HepG2 (cell line): Measurements from ENCODE around the gene SCMH1. TPM values are rescaled to one million over a fixed set of nuclear protein-coding genes. Genes with fewer than 3 reads are reported as not detected.

Experiments
- ATAD3A ChIP-seq: sonication (generic); formaldehyde crosslinking; IDR thresholded peaks from 2 replicates; pipeline ENCODE4 v1.4.0; 2020; ENCODE audit warnings: missing genetic modification reagents
- GPBP1L1 ChIP-seq: sonication (generic); formaldehyde crosslinking; IDR thresholded peaks from 2 replicates; pipeline ENCODE4 v1.5.0; 2020; ENCODE audit warnings: mild to moderate bottlenecking, missing genetic modification reagents
- HOXA3 ChIP-seq: sonication (generic); formaldehyde crosslinking; IDR thresholded peaks from 2 replicates; pipeline ENCODE4 v1.5.0; 2020; ENCODE audit warnings: missing genetic modification reagents
- KDM4B ChIP-seq: sonication (generic); formaldehyde crosslinking; IDR thresholded peaks from 2 replicates; pipeline ENCODE4 v1.4.0; 2020; ENCODE audit warnings: missing genetic modification reagents
- MBNL3 ChIP-seq: fragments of 250-450 bp; sonication (Bioruptor Pico); conservative IDR thresholded peaks from 2 replicates; pipeline ENCODE4 v1.8.0; 2022; ENCODE audit warnings: mild to moderate bottlenecking, inconsistent platforms
- PAF1 ChIP-seq: IDR thresholded peaks from 2 replicates; pipeline ENCODE4 v1.6.1; 2016; ENCODE audit warnings: missing genetic modification reagents, missing compliant biosample characterization
- POLR2A ChIP-seq, 2 experiments: IDR thresholded peaks; 2 replicates each; pipeline ENCODE4 v1.6.1; 2011; ENCODE audit warnings: low read depth in 2 of 2, low read length in 2 of 2, mild to moderate bottlenecking in 1 of 2, moderate library complexity in 1 of 2; ENCODE audit not compliant: insufficient read depth in 1 of 2
- SALL1 ChIP-seq: sonication (generic); formaldehyde crosslinking; IDR thresholded peaks from 2 replicates; pipeline ENCODE4 v1.8.0; 2022; ENCODE audit warnings: mild to moderate bottlenecking, missing genetic modification reagents
- SP4 ChIP-seq: sonication (generic); formaldehyde crosslinking; IDR thresholded peaks from 2 replicates; pipeline ENCODE4 v1.8.1; 2023; ENCODE audit warnings: mild to moderate bottlenecking, missing genetic modification reagents
- STAT5B ChIP-seq: sonication (generic); formaldehyde crosslinking; IDR thresholded peaks from 2 replicates; pipeline ENCODE4 v1.4.0; 2020; ENCODE audit warnings: missing genetic modification reagents
- SUZ12 ChIP-seq: fragments of 150-350 bp; IDR thresholded peaks from 2 replicates; pipeline ENCODE4 v1.6.1; 2014; ENCODE audit warnings: low read depth, low read length
- TGIF2 ChIP-seq: IDR thresholded peaks from 2 replicates; pipeline ENCODE4 v1.6.1; 2016; ENCODE audit warnings: control low read depth, missing compliant biosample characterization
- ZFY ChIP-seq: sonication (generic); formaldehyde crosslinking; IDR thresholded peaks from 2 replicates; pipeline ENCODE4 v1.4.0; 2020; ENCODE audit warnings: missing genetic modification reagents
- ZNF678 ChIP-seq: sonication (generic); formaldehyde crosslinking; IDR thresholded peaks from 2 replicates; pipeline ENCODE4 v1.4.0; 2020; ENCODE audit warnings: mild to moderate bottlenecking, missing genetic modification reagents
- ZNF768 ChIP-seq: sonication (generic); formaldehyde crosslinking; IDR thresholded peaks from 2 replicates; pipeline ENCODE4 v1.4.0; 2020; ENCODE audit warnings: missing genetic modification reagents
- ZSCAN30 ChIP-seq: sonication (generic); formaldehyde crosslinking; IDR thresholded peaks from 2 replicates; pipeline ENCODE4 v1.5.0; 2020; ENCODE audit warnings: mild to moderate bottlenecking, missing genetic modification reagents
- polyA plus RNA-seq, 8 experiments: library from polyadenylated mRNA; depleted of rRNA in 3 of 8; stranded (reverse) in 7 of 8; unstranded in 1 of 8; fragments of >200 nt; fragmentation: Illumina TruSeq in 4 of 8; extraction: Trizol in 4 of 8; gene quantifications; 2 replicates each; pipeline versions ENCODE4 v1.2.1 to v1.2.3, GENCODE V29; 2011 to 2016; ENCODE audit warnings: low read depth in 4 of 8, missing spikeins in 1 of 8, mixed read lengths in 1 of 8; ENCODE audit not compliant: insufficient read depth in 1 of 8
- total RNA-seq, 5 experiments: library from RNA; depleted of rRNA; stranded (reverse); fragments of >200 nt; fragmentation: Illumina TruSeq; extraction: Trizol; gene quantifications; 2 replicates each; pipeline ENCODE4 v1.2.3, GENCODE V29; 2016; ENCODE audit warnings: low read depth in 1 of 5
- TF ChIP-seq, protein P1 (sequence below): sonication (generic); formaldehyde crosslinking; IDR thresholded peaks from 2 replicates; pipeline ENCODE4 v1.4.0; 2020; ENCODE audit warnings: mild to moderate bottlenecking, missing genetic modification reagents
- TF ChIP-seq, protein P2 (sequence below): sonication (generic); formaldehyde crosslinking; IDR thresholded peaks from 2 replicates; pipeline ENCODE4 v1.4.0; 2020; ENCODE audit warnings: missing genetic modification reagents, borderline replicate concordance
- TF ChIP-seq, protein P3 (sequence below): sonication (generic); formaldehyde crosslinking; IDR thresholded peaks from 2 replicates; pipeline ENCODE4 v1.8.0; 2022; ENCODE audit warnings: mild to moderate bottlenecking, missing genetic modification reagents
- TF ChIP-seq, protein P4 (sequence below): sonication (generic); formaldehyde crosslinking; conservative IDR thresholded peaks from 2 replicates; pipeline ENCODE4 v1.4.0; 2020; ENCODE audit warnings: missing genetic modification reagents

SCMH1 gene
- total and polyA plus RNA-seq, 2 of the 13 experiments (the other 11 are each of a cell fraction or from before 2014, with no cell fraction given), result 41.8 to 52.6 TPM

- no peak for TF ChIP-seq GPBP1L1 (CRISPR knock-in tag)
- no peak for TF ChIP-seq ZSCAN30 (CRISPR knock-in tag)
- no peak for TF ChIP-seq PAF1 (CRISPR knock-in tag)
- peak; percentile 66; the same call in 1 of the 2 replicates for TF ChIP-seq ZNF678
- TF ChIP-seq, protein P1, sequence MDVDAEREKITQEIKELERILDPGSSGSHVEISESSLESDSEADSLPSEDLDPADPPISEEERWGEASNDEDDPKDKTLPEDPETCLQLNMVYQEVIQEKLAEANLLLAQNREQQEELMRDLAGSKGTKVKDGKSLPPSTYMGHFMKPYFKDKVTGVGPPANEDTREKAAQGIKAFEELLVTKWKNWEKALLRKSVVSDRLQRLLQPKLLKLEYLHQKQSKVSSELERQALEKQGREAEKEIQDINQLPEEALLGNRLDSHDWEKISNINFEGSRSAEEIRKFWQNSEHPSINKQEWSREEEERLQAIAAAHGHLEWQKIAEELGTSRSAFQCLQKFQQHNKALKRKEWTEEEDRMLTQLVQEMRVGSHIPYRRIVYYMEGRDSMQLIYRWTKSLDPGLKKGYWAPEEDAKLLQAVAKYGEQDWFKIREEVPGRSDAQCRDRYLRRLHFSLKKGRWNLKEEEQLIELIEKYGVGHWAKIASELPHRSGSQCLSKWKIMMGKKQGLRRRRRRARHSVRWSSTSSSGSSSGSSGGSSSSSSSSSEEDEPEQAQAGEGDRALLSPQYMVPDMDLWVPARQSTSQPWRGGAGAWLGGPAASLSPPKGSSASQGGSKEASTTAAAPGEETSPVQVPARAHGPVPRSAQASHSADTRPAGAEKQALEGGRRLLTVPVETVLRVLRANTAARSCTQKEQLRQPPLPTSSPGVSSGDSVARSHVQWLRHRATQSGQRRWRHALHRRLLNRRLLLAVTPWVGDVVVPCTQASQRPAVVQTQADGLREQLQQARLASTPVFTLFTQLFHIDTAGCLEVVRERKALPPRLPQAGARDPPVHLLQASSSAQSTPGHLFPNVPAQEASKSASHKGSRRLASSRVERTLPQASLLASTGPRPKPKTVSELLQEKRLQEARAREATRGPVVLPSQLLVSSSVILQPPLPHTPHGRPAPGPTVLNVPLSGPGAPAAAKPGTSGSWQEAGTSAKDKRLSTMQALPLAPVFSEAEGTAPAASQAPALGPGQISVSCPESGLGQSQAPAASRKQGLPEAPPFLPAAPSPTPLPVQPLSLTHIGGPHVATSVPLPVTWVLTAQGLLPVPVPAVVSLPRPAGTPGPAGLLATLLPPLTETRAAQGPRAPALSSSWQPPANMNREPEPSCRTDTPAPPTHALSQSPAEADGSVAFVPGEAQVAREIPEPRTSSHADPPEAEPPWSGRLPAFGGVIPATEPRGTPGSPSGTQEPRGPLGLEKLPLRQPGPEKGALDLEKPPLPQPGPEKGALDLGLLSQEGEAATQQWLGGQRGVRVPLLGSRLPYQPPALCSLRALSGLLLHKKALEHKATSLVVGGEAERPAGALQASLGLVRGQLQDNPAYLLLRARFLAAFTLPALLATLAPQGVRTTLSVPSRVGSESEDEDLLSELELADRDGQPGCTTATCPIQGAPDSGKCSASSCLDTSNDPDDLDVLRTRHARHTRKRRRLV (CRISPR knock-in tag), result no peak
- TF ChIP-seq, protein P2, sequence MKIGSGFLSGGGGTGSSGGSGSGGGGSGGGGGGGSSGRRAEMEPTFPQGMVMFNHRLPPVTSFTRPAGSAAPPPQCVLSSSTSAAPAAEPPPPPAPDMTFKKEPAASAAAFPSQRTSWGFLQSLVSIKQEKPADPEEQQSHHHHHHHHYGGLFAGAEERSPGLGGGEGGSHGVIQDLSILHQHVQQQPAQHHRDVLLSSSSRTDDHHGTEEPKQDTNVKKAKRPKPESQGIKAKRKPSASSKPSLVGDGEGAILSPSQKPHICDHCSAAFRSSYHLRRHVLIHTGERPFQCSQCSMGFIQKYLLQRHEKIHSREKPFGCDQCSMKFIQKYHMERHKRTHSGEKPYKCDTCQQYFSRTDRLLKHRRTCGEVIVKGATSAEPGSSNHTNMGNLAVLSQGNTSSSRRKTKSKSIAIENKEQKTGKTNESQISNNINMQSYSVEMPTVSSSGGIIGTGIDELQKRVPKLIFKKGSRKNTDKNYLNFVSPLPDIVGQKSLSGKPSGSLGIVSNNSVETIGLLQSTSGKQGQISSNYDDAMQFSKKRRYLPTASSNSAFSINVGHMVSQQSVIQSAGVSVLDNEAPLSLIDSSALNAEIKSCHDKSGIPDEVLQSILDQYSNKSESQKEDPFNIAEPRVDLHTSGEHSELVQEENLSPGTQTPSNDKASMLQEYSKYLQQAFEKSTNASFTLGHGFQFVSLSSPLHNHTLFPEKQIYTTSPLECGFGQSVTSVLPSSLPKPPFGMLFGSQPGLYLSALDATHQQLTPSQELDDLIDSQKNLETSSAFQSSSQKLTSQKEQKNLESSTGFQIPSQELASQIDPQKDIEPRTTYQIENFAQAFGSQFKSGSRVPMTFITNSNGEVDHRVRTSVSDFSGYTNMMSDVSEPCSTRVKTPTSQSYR (CRISPR knock-in tag), result no peak
- no peak for TF ChIP-seq ATAD3A (CRISPR knock-in tag)
- peak; percentile 0; the same call in 1 of the 2 replicates for TF ChIP-seq SALL1 (CRISPR knock-in tag)
- no peak for TF ChIP-seq HOXA3
- TF ChIP-seq TGIF2 (CRISPR knock-in tag), result no peak
- TF ChIP-seq MBNL3, result no peak
- TF ChIP-seq, protein P3, sequence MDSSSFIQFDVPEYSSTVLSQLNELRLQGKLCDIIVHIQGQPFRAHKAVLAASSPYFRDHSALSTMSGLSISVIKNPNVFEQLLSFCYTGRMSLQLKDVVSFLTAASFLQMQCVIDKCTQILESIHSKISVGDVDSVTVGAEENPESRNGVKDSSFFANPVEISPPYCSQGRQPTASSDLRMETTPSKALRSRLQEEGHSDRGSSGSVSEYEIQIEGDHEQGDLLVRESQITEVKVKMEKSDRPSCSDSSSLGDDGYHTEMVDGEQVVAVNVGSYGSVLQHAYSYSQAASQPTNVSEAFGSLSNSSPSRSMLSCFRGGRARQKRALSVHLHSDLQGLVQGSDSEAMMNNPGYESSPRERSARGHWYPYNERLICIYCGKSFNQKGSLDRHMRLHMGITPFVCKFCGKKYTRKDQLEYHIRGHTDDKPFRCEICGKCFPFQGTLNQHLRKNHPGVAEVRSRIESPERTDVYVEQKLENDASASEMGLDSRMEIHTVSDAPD (CRISPR knock-in tag), result no peak
- no peak for TF ChIP-seq STAT5B (CRISPR knock-in tag)
- TF ChIP-seq SUZ12, result no peak
- TF ChIP-seq POLR2A (IDR thresholded peaks at IDR 0.05; ENCODE audit: insufficient read depth in 1 of 2, low read depth in 2 of 2, low read length in 2 of 2), result 0 out of 4 replicates have a peak, but pooled peaks of 1 of the 2 experiments have one; percentile 25
- TF ChIP-seq, protein P4, sequence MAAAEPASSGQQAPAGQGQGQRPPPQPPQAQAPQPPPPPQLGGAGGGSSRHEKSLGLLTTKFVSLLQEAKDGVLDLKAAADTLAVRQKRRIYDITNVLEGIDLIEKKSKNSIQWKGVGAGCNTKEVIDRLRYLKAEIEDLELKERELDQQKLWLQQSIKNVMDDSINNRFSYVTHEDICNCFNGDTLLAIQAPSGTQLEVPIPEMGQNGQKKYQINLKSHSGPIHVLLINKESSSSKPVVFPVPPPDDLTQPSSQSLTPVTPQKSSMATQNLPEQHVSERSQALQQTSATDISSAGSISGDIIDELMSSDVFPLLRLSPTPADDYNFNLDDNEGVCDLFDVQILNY (CRISPR knock-in tag), result 0 out of 2 replicates have a peak, but pooled peaks have one; percentile 36
- TF ChIP-seq ZNF768, result peak; percentile 29
- peak; percentile 67 for TF ChIP-seq ZFY (CRISPR knock-in tag)
- no peak; the same call in 1 of the 2 replicates for TF ChIP-seq SP4
- TF ChIP-seq KDM4B (CRISPR knock-in tag), result no peak
Observed at GRCh38 chr1:41241749-41242341, at the start of gene SCMH1 (continued).
